ENCODE results near the gene EPAS1.

Gene EPAS1

GRCh38 chr2:46410273-46411244 is 113.4 kb downstream of the EPAS1 start:
- DNase-seq (ENCODE audit: low spot score), result no peak

GRCh38 chr2:46411245-46411641 is 114.0 kb downstream of the EPAS1 start:
- DNase-seq (ENCODE audit: low spot score), result no peak

GRCh38 chr2:46411985-46412384 is 114.8 kb downstream of the EPAS1 start:
- DNase-seq (ENCODE audit: low spot score), result no peak

GRCh38 chr2:46413111-46413510 is 115.9 kb downstream of the EPAS1 start:
- DNase-seq (ENCODE audit: low spot score), result no peak

GRCh38 chr2:46413631-46414030 is 116.4 kb downstream of the EPAS1 start:
- DNase-seq (ENCODE audit: low spot score), result no peak

- DNase-seq (ENCODE audit: low spot score), result no peak
Observed at GRCh38 chr2:46414701-46415100, 117.5 kb downstream of the EPAS1 start.

GRCh38 chr2:46416280-46416679 is 119.1 kb downstream of the EPAS1 start:
- no peak for DNase-seq (ENCODE audit: low spot score)

GRCh38 chr2:46416739-46417403 is 119.7 kb downstream of the EPAS1 start:
- DNase-seq (ENCODE audit: low spot score), result no peak

- no peak for DNase-seq (ENCODE audit: low spot score)
Observed at GRCh38 chr2:46420945-46421344, 123.7 kb downstream of the EPAS1 start.

GRCh38 chr2:46421361-46421760 is 124.2 kb downstream of the EPAS1 start:
- no peak for DNase-seq (ENCODE audit: low spot score)

GRCh38 chr2:46422717-46423394 is 125.6 kb downstream of the EPAS1 start:
- DNase-seq (ENCODE audit: low spot score), result no peak

- no peak for DNase-seq (ENCODE audit: low spot score)
Observed at GRCh38 chr2:46424937-46425336, 127.7 kb downstream of the EPAS1 start.

- DNase-seq (ENCODE audit: low spot score), result no peak
Observed at GRCh38 chr2:46428911-46429436, 131.8 kb downstream of the EPAS1 start.

- DNase-seq (ENCODE audit: low spot score), result no peak
Observed at GRCh38 chr2:46430413-46430812, 133.2 kb downstream of the EPAS1 start.

- DNase-seq (ENCODE audit: low spot score), result no peak
Observed at GRCh38 chr2:46430992-46431391, 133.8 kb downstream of the EPAS1 start.

- DNase-seq (ENCODE audit: low spot score), result no peak
Observed at GRCh38 chr2:46431481-46432235, 134.5 kb downstream of the EPAS1 start.

- no peak for DNase-seq (ENCODE audit: low spot score)
Observed at GRCh38 chr2:46434851-46435273, 137.7 kb downstream of the EPAS1 start.

GRCh38 chr2:46435353-46435752 is 138.1 kb downstream of the EPAS1 start:
- DNase-seq (ENCODE audit: low spot score), result no peak

- no peak for DNase-seq (ENCODE audit: low spot score)
Observed at GRCh38 chr2:46435796-46436360, 138.7 kb downstream of the EPAS1 start.

Measured in germinal center (tissue), 1 donor.